ENCODE data around the gene SPTBN4.

Gene SPTBN4

GRCh38 chr19:40607311-40608239 is 140.8 kb downstream of the SPTBN4 start:
- no peak for DNase-seq

GRCh38 chr19:40608240-40608621 is 141.4 kb downstream of the SPTBN4 start:
- no peak for DNase-seq

- DNase-seq = no peak
Measured at GRCh38 chr19:40608957-40609356, 142.2 kb downstream of the SPTBN4 start.

GRCh38 chr19:40609561-40610395 is 143.0 kb downstream of the SPTBN4 start:
- DNase-seq = peak; percentile 42 to 87

GRCh38 chr19:40610396-40611064 is 143.7 kb downstream of the SPTBN4 start:
- DNase-seq = peak in 1 of 2 experiments; percentile 64

GRCh38 chr19:40611096-40611495 is 144.3 kb downstream of the SPTBN4 start:
- no peak for DNase-seq

- no peak for DNase-seq
Measured at GRCh38 chr19:40611900-40612698, 145.3 kb downstream of the SPTBN4 start.

GRCh38 chr19:40612831-40613689 is 146.3 kb downstream of the SPTBN4 start:
- DNase-seq = peak in 1 of 2 experiments; percentile 74

GRCh38 chr19:40613690-40614621 is 147.2 kb downstream of the SPTBN4 start:
- DNase-seq = peak; percentile 62 to 93

- DNase-seq = peak; percentile 79 to 92
Measured at GRCh38 chr19:40614622-40615411, 148.0 kb downstream of the SPTBN4 start.

GRCh38 chr19:40616178-40616577 is 149.4 kb downstream of the SPTBN4 start:
- no peak for DNase-seq

GRCh38 chr19:40616941-40617340 is 150.1 kb downstream of the SPTBN4 start:
- no peak for DNase-seq

GRCh38 chr19:40617961-40618360 is 151.2 kb downstream of the SPTBN4 start:
- no peak for DNase-seq

- no peak for DNase-seq
Measured at GRCh38 chr19:40619333-40620160, 152.7 kb downstream of the SPTBN4 start.

- DNase-seq = no peak
Measured at GRCh38 chr19:40620161-40620485, 153.3 kb downstream of the SPTBN4 start.

GRCh38 chr19:40621283-40621682 is 154.5 kb downstream of the SPTBN4 start:
- no peak for DNase-seq

- DNase-seq = no peak
Measured at GRCh38 chr19:40621966-40622772, 155.4 kb downstream of the SPTBN4 start.

GRCh38 chr19:40622773-40623075 is 155.9 kb downstream of the SPTBN4 start:
- no peak for DNase-seq

Data from NCI-H526 (cell line).